CD4-positive, alpha-beta T cell treated with Interleukin-4 for 4 hours (primary cell): Measurements from ENCODE around the gene N4BP2L2.

Experiments used
- DNase-seq: peaks from one replicate; pipeline ENCODE4 v3.0.0-alpha.2; 2020

Gene N4BP2L2

DNA sequence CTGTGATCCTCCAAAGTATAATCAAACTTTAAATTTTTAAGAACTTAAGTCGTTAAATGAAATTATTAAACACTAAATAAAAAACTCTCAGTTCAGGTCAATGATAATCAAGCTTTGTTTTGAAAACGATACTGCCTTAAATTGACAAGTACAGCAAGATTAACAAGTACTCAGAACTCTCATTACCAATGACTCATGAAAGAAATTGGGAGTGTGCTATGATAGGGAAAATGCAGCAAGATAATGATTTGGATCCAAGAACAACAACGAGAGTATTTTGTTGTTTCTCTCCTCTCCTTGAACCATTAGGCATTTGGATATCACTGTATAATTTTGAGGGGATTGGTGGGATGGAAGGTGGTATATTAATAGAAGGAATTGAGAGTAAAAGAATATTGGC, 10.2 kb downstream of the N4BP2L2 start:
- DNase-seq = no peak

GRCh38 chr13:32527151-32527550, 11.4 kb downstream of the N4BP2L2 start:
- DNase-seq = no peak

- no peak for DNase-seq
Observed at GRCh38 chr13:32525766-32526165, 12.8 kb downstream of the N4BP2L2 start.

DNA sequence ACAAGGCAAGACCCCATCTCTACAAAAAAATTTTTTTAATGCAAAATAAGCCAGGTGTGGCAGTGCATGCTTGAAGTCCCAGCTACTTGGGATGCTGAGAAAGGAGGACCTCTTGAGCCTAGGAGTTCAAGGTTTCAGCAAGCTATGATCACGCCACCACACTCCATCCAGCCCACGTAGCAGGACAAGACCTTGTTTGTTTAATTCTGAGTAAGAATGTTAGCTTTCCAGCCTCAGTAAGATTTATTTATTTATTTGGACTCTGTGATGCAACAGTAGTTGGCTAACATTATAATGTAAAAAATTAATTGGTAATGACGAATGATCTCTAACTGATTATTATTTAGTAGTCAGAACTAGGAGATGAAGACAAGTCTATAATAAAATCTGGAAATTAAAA, 23.3 kb downstream of the N4BP2L2 start:
- no peak for DNase-seq

DNA sequence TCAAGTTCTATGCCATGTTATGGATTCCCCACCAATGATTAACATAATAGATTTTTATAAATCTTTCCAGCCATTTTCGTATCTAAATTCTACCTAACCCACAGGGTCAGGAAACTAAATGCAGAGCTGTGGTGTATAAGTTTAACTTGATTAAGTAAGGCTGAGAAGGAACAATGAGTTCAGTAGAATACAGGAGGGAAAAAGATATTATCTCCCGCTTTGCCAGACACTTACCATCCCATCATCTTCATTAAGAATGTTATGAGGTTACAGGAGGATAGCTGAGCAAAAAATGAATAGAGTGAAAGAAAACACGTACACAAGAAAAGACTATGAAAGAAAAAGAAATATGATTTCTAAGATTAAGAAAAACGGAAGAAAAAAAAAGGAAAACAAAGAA, 27.1 kb downstream of the N4BP2L2 start:
- DNase-seq = no peak

DNA sequence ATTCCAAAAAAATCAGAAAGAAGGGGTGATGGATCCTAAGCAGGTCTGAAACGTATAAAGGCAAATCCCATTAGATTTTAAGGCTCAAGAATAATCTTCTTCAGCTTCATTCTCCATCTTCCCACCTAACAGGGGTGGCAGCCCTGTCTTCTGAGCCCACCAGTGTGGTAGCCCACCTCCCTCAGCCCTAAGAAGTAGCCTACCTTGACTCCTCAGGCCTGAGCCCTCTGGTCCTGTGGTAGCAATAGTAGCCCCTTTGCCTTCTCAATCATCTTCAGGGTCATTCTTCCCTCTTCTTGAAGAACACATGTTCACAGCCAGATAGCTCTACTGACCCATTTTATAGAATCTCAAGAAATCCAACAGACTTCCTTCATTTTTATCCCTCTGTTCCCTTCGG, 33.7 kb downstream of the N4BP2L2 start:
- no peak for DNase-seq

DNA sequence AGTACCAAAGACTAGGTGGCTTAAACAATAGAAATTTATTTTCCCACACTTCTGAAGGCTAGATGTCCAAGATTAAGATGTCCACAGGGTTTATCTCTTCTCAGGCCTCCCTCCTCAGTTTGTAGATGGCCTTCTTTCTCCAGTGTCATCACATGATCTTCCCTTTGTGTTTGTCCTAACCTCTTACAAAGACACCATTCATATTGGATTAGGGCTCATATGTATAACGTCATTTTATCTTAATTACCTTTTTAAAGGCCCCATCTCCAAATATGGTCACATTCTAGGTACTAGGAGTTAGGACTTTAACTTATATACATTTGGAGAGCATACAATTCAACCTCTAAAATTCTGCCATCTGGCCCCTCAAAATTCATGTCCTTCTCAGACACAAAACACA, 34.3 kb downstream of the N4BP2L2 start:
- no peak for DNase-seq

DNA sequence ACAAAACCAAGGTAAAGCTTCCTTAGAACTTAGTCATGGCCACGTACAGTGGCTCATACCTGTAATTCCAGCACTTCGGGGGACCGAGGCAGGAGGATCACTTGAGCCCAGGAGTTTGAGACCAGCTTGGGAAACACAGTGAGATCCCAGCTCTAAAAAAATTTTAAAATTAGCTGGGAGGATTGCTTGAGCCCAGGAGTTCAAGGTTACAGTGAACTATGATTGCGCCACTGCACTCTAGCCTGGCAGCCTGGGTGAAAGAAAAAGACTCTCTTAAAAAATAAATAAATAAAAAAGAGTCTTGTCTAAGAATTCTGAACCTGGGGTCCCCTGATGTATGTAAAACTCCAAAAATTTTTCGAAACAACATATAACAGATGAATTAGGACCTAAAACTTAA, 34.9 kb downstream of the N4BP2L2 start:
- no peak for DNase-seq

DNA sequence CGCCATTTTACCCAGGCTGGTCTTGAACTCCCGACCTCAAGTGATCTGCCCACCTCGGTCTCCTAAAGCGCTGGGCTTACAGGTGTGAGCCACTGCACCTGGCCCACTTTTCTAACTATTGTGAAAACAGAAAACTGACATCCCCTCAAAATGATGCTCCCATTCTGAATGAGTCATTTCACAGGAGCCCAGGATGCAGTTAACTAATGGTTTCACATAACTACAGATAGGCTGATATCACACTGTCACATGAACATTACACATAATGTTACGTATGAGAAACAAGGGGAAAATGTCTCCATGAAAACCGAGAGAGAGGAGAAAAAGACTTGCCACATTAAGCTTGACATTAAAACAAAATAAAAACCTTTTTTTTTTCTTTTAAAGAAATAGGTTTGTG, 37.5 kb downstream of the N4BP2L2 start:
- no peak for DNase-seq

DNA sequence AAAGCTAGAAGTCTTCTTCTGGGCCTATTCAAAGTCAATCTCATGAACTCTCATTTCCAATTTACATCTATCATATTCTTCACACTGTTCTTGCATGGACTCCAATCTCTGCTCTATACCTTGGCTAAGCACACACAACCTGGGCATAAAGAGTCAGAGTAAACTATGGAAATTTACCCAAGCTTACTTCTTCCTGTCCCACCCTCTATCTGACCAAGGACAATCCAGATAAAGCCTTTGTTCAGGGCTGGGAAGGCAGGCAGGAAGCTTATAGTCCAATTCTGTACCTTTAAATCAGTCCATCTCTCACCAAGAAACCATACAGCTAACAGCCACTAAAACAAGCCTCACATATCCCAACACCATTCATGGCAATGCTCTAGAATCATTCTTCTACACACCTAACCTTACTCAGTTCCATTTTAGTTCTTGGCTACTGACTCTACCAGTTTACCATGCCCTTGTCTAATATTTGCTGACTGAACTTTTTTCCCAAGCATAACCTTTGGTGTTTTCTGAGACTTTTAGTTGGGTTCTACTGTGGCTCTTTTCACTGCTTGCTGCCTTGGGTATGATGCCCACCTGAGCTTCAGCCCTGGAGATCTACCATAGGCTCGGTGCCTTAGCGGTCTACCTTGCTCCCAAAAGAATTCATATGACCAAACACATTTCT, 38.9 kb downstream of the N4BP2L2 start:
- DNase-seq = no peak

DNA sequence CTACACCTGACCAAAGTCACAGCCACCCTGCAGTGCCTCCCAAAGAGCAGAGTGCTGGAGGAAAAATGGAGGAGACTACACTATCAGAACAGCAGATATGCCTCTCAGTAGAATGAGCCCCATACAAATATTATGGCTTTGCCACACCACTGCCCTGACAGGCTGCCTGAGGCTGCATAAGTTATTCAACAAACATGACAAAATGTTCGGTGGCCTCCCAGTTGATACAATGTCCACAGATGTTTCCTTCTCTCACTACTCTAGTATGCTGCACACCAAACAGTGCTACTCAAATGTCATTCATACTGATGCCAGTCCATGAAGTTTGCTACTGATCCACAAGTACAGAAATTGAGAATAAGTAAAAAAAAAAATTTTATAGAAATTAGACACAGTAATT, 41.0 kb downstream of the N4BP2L2 start:
- DNase-seq = no peak

- no peak for DNase-seq
Observed at GRCh38 chr13:32496599-32497160, 41.9 kb downstream of the N4BP2L2 start.

DNA sequence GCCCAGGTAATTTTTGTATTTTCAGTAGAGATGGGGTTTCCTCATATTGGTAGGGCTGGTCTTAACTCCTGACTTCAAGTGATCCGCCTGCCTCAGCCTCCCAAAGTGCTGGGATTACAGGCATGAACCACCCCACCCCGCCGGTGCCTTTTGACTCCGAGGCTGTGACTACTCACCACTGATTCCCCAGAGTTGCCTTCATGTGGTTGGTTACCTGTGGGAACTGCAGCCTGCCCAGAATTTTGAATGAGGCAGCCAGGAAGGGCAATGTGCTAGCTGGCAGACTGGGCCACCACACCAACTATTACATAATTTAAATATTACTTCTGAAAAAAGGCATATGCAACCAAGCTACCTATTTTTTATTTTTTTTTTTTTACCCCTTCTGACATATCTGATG, 42.8 kb downstream of the N4BP2L2 start:
- no peak for DNase-seq

DNA sequence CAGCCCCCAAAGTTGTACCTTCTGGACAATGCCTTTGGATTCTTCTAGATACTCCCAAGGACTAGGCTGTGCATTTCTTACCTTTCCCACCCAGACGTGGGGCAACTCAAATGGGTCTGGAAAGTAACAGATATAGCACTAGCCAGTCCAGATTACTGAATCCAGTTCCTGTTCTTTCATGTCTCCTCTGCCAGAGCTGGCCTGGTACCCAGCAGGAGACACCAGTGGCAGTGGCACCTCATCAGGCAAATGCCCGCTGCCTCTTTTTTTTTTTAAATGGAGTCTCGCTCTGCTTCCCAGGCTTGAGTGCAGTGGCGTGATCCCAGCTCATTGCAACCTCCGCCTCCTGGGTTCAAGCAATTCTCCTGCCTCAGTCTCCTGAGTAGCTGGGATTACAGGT, 43.2 kb downstream of the N4BP2L2 start:
- no peak for DNase-seq

DNA sequence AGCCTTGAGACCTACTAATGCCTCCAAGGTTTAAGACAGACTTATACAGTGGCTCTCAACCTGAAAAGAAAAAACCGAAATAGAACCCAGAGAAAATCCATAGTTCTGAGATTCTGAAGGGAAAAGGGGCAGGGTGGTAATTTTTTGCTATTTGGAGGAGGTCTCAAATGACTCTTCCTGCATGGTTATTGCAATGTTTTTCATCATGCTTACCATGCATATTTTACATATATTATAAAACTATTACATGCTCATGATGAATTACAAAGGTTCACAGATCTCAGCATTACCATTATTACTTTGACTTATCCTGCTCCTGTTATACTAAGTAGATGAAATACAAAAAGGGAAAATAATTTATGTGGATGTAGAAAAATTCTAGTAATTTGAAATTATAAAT, 47.6 kb downstream of the N4BP2L2 start:
- no peak for DNase-seq

GRCh38 chr13:32476892-32477291, 61.7 kb downstream of the N4BP2L2 start:
- no peak for DNase-seq

- no peak for DNase-seq
Observed at GRCh38 chr13:32476021-32476731, 62.4 kb downstream of the N4BP2L2 start.

GRCh38 chr13:32474999-32475792, 63.4 kb downstream of the N4BP2L2 start:
- DNase-seq = no peak

DNA sequence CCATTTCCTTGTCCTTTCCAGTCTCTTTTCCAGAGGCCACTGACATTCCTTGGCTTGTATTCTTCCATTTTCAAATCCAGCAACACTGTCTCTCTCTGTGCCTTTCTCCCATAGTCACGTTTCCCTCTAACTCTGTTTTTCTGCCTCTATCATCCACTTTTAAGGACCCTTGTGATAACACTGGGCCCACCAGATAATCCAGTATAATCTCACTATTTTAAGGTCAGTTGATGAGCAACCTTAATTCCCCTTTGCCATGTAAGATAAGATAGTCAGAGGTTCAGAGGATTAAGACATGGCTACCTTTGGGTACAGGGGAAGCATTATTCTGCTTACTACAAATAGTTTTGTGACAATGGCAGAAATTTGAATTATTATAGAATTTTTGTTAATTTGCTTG, 64.9 kb downstream of the N4BP2L2 start:
- DNase-seq = no peak

- no peak for DNase-seq
Observed at GRCh38 chr13:32472194-32472621, 66.4 kb downstream of the N4BP2L2 start.

- no peak for DNase-seq
Observed at GRCh38 chr13:32471187-32471922, 67.2 kb downstream of the N4BP2L2 start.

DNA sequence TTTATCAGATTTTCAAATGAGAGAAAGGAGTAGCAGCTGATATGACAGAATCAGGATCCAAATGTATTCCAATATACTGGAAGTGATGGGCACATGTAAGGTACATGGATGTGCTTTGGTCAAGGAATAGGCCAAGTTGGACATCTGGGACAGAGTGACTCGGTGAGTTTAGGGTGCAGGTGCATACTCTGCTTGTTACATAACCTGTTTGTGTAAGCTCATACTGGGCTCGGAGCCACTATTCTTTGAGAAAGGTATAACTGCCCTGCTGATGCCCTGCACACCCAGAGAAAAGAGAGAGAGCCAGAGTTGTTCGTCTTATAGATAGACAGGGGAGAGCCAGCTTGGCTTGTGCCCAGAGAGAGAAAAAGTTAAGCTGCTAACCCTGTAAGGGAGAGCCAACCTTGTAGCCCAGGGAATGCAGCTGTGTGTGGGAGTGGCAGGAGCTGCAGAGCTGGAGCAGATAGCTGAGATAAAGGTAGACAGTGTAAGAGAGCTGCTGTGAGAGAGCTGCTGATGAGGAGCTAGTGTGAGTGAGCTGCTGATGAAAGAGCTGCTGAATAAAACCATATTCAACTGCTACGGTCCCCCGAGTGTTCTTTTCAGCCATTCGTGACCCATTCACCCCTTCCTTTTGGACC, 70.0 kb downstream of the N4BP2L2 start:
- DNase-seq = no peak
